Upper lobe of left lung (tissue), 4 donors: Measurements from ENCODE around the gene CXCR5.

Experiments used
- CTCF ChIP-seq, 6 experiments: fragments of 450-650 bp in 4 of 6; fragments of 200-600 bp in 2 of 6; sonication (generic) in 2 of 6; IDR thresholded peaks; one replicate each; pipeline ENCODE4 v1.5.1; 2016 to 2019; ENCODE audit warnings: antibody characterized with exemption in 6 of 6
- POLR2A ChIP-seq, 4 donors: fragments of 450-650 bp; IDR thresholded peaks; one replicate each; pipeline ENCODE4 v1.5.1; 2016 to 2017; ENCODE audit warnings: antibody characterized with exemption in 4 of 4, mild to moderate bottlenecking in 2 of 4
- POLR2AphosphoS5 ChIP-seq, 2 donors: sonication (generic); formaldehyde crosslinking; IDR thresholded peaks; one replicate each; pipeline ENCODE4 v1.5.1; 2017; ENCODE audit warnings: antibody characterized with exemption in 2 of 2

DNA sequence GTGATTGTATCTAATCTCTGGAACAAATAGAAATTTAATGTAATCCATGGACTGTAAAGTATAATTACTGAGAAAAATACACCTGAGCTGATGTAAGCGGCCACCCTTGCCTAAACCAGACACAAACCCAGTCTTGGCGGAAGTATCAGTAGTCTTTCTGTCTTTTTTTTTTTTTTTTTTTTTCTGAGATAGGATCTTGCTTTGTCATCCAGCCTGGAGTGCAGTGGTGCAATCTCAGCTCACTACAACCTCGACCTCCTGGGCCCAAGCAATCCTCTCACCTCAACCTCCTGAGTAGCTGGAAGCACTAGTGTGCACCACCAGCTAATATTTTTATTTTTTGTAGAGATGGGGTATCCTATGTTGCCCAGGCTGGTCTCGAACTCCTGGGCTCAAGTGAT is 5.5 kb upstream of the CXCR5 start:
- TF ChIP-seq POLR2AphosphoS5 (IDR thresholded peaks at IDR 0.05) (no peak), CTCF (IDR thresholded peaks at IDR 0.05) (no peak), POLR2A (IDR thresholded peaks at IDR 0.05) (no peak)
